ENCODE results near the gene PHACTR3. TPM values are rescaled to one million over a fixed set of nuclear protein-coding genes. Genes with fewer than 3 reads are reported as not detected.

Gene PHACTR3
- total RNA-seq, 5 donors from 2014 or later (not counting 1 experiment from before 2014, with no cell fraction given) = not detected

GRCh38 chr20:59765599-59766177, 161.3 kb downstream of the PHACTR3 start:
- DNase-seq (peak in 1 of 35 experiments; percentile 27), ATAC-seq (replicated peaks in 1 of 4) (no peak)
- Mint-ChIP-seq H3K9me3 (peaks cover 0 to 19% (median 0%) of the 10 kb centered on the region in 3 donors), H3K27ac (no peak overlapping the region), H3K4me1 (no peaks in the 10 kb centered on the region), H3K36me3 (no peaks in the 10 kb centered on the region), H3K4me3 (no peak overlapping the region), H3K27me3 (peaks cover 0 to 3% of the 10 kb centered on the region in 2 donors)
- H3K4me3 ChIP-seq (ENCODE audit: control insufficient read depth in 1 of 2, extremely low read depth in 1 of 2, low read length in 1 of 2) = no peak overlapping the region
- H3K36me3 ChIP-seq (ENCODE audit: control insufficient read depth in 2 of 2, extremely low read depth in 1 of 2, insufficient read depth in 1 of 2, low read length in 1 of 2) = no peaks in the 10 kb centered on the region
- no peak overlapping the region for H3K27ac ChIP-seq (ENCODE audit: low read length)
- H3K9me3 ChIP-seq = no peaks in the 10 kb centered on the region
- CTCF ChIA-PET = no interaction called here
- peaks cover 0 to 18% of the 10 kb centered on the region in 2 experiments for H3K27me3 ChIP-seq (replicated peaks in 1 of 2; ENCODE audit: control insufficient read depth in 2 of 2, extremely low read depth in 1 of 2, insufficient read depth in 2 of 2, low read length in 1 of 2)
- 67% methylated on average over 1 of the region's 4 CpGs for WGBS (ENCODE audit: insufficient coverage)
- POLR2A ChIA-PET = no interaction called here
- H3K4me1 ChIP-seq (ENCODE audit: control insufficient read depth in 1 of 2, extremely low read depth in 1 of 2, insufficient read depth in 2 of 2, low read length in 2 of 2) = no peaks in the 10 kb centered on the region

GRCh38 chr20:59767656-59768055, 163.3 kb downstream of the PHACTR3 start:
- ATAC-seq (replicated peaks in 1 of 4) = no peak
- Histone ChIP-seq H3K4me1 (ENCODE audit: control insufficient read depth in 1 of 2, extremely low read depth in 1 of 2, insufficient read depth in 2 of 2, low read length in 2 of 2) (no peaks in the 10 kb centered on the region), H3K36me3 (ENCODE audit: control insufficient read depth in 2 of 2, extremely low read depth in 1 of 2, insufficient read depth in 1 of 2, low read length in 1 of 2) (no peaks in the 10 kb centered on the region), H3K27me3 (replicated peaks in 1 of 2; ENCODE audit: control insufficient read depth in 2 of 2, extremely low read depth in 1 of 2, insufficient read depth in 2 of 2, low read length in 1 of 2) (peaks cover 0 to 18% of the 10 kb centered on the region in 2 experiments), H3K4me3 (ENCODE audit: control insufficient read depth in 1 of 2, extremely low read depth in 1 of 2, low read length in 1 of 2) (no peak overlapping the region), H3K9me3 (no peaks in the 10 kb centered on the region), H3K27ac (ENCODE audit: low read length) (no peak overlapping the region)
- H3K9me3 Mint-ChIP-seq = peaks cover 0 to 19% (median 0%) of the 10 kb centered on the region in 3 donors
- ChIA-PET CTCF (no interaction called here), POLR2A (no interaction called here)
- no peaks in the 10 kb centered on the region for H3K4me1 Mint-ChIP-seq
- no peak overlapping the region for H3K4me3 Mint-ChIP-seq
- peaks cover 0 to 8% of the 10 kb centered on the region in 2 donors for H3K27me3 Mint-ChIP-seq
- no peaks in the 10 kb centered on the region for H3K36me3 Mint-ChIP-seq
- no peak overlapping the region for H3K27ac Mint-ChIP-seq
- DNase-seq = no peak

GRCh38 chr20:59770270-59770669, 165.9 kb downstream of the PHACTR3 start:
- POLR2A ChIA-PET = no interaction called here
- no peaks in the 10 kb centered on the region for H3K9me3 ChIP-seq
- Mint-ChIP-seq H3K27me3 (peaks cover 0 to 8% of the 10 kb centered on the region in 2 donors), H3K4me1 (no peaks in the 10 kb centered on the region), H3K4me3 (no peak overlapping the region), H3K9me3 (peaks cover 0 to 12% (median 0%) of the 10 kb centered on the region in 3 donors), H3K27ac (no peak overlapping the region), H3K36me3 (no peaks in the 10 kb centered on the region)
- no peak overlapping the region for H3K4me3 ChIP-seq (ENCODE audit: control insufficient read depth in 1 of 2, extremely low read depth in 1 of 2, low read length in 1 of 2)
- no peak for ATAC-seq (replicated peaks in 1 of 4)
- no peak for DNase-seq
- H3K27ac ChIP-seq (ENCODE audit: low read length) = no peak overlapping the region
- CTCF ChIA-PET = no interaction called here
- H3K36me3 ChIP-seq (ENCODE audit: control insufficient read depth in 2 of 2, extremely low read depth in 1 of 2, insufficient read depth in 1 of 2, low read length in 1 of 2) = no peaks in the 10 kb centered on the region
- 86% methylated on average over 2 of the region's 3 CpGs for WGBS (ENCODE audit: insufficient coverage)
- no peaks in the 10 kb centered on the region for H3K4me1 ChIP-seq (ENCODE audit: control insufficient read depth in 1 of 2, extremely low read depth in 1 of 2, insufficient read depth in 2 of 2, low read length in 2 of 2)
- peaks cover 0 to 19% of the 10 kb centered on the region in 2 experiments for H3K27me3 ChIP-seq (replicated peaks in 1 of 2; ENCODE audit: control insufficient read depth in 2 of 2, extremely low read depth in 1 of 2, insufficient read depth in 2 of 2, low read length in 1 of 2)

- no peaks in the 10 kb centered on the region for H3K9me3 ChIP-seq
- 69% methylated on average over 5 of the region's 7 CpGs for WGBS (ENCODE audit: insufficient coverage)
Measured at GRCh38 chr20:59770851-59771250, 166.5 kb downstream of the PHACTR3 start.

GRCh38 chr20:59771506-59772372, 167.4 kb downstream of the PHACTR3 start:
- Histone ChIP-seq H3K36me3 (ENCODE audit: control insufficient read depth in 2 of 2, extremely low read depth in 1 of 2, insufficient read depth in 1 of 2, low read length in 1 of 2) (no peaks in the 10 kb centered on the region), H3K4me3 (ENCODE audit: control insufficient read depth in 1 of 2, extremely low read depth in 1 of 2, low read length in 1 of 2) (no peak overlapping the region), H3K9me3 (no peaks in the 10 kb centered on the region), H3K4me1 (ENCODE audit: control insufficient read depth in 1 of 2, extremely low read depth in 1 of 2, insufficient read depth in 2 of 2, low read length in 2 of 2) (no peaks in the 10 kb centered on the region), H3K27ac (ENCODE audit: low read length) (no peak overlapping the region), H3K27me3 (replicated peaks in 1 of 2; ENCODE audit: control insufficient read depth in 2 of 2, extremely low read depth in 1 of 2, insufficient read depth in 2 of 2, low read length in 1 of 2) (peaks cover 0 to 17% of the 10 kb centered on the region in 2 experiments)
- Mint-ChIP-seq H3K27ac (no peak overlapping the region), H3K27me3 (peaks cover 0 to 5% of the 10 kb centered on the region in 2 donors), H3K36me3 (no peaks in the 10 kb centered on the region), H3K4me1 (no peaks in the 10 kb centered on the region), H3K4me3 (no peak overlapping the region), H3K9me3 (peaks cover 0 to 5% (median 0%) of the 10 kb centered on the region in 3 donors)
- DNase-seq = no peak
- WGBS (ENCODE audit: insufficient coverage) = 56% methylated on average over 8 of the region's 11 CpGs
- ATAC-seq (replicated peaks in 1 of 4) = no peak
- ChIA-PET CTCF (no interaction called here), POLR2A (no interaction called here)

More at GRCh38 chr20:59770851-59771250, 166.5 kb downstream of the PHACTR3 start:
- Mint-ChIP-seq H3K27me3 (peaks cover 0 to 6% of the 10 kb centered on the region in 2 donors), H3K4me1 (no peaks in the 10 kb centered on the region), H3K27ac (no peak overlapping the region), H3K9me3 (peaks cover 0 to 6% (median 0%) of the 10 kb centered on the region in 3 donors), H3K36me3 (no peaks in the 10 kb centered on the region), H3K4me3 (no peak overlapping the region)
- H3K27me3 ChIP-seq (replicated peaks in 1 of 2; ENCODE audit: control insufficient read depth in 2 of 2, extremely low read depth in 1 of 2, insufficient read depth in 2 of 2, low read length in 1 of 2) = peaks cover 0 to 19% of the 10 kb centered on the region in 2 experiments
- no peaks in the 10 kb centered on the region for H3K4me1 ChIP-seq (ENCODE audit: control insufficient read depth in 1 of 2, extremely low read depth in 1 of 2, insufficient read depth in 2 of 2, low read length in 2 of 2)
- ChIA-PET POLR2A (no interaction called here), CTCF (no interaction called here)
- ATAC-seq (replicated peaks in 1 of 4) (no peak), DNase-seq (no peak)
- no peak overlapping the region for H3K27ac ChIP-seq (ENCODE audit: low read length)
- no peaks in the 10 kb centered on the region for H3K36me3 ChIP-seq (ENCODE audit: control insufficient read depth in 2 of 2, extremely low read depth in 1 of 2, insufficient read depth in 1 of 2, low read length in 1 of 2)
- H3K4me3 ChIP-seq (ENCODE audit: control insufficient read depth in 1 of 2, extremely low read depth in 1 of 2, low read length in 1 of 2) = no peak overlapping the region

GRCh38 chr20:59772373-59772705, 168.0 kb downstream of the PHACTR3 start:
- ATAC-seq (replicated peaks in 1 of 4) (no peak), DNase-seq (no peak)
- H3K36me3 Mint-ChIP-seq = no peaks in the 10 kb centered on the region
- H3K27me3 Mint-ChIP-seq = peaks cover 0 to 5% of the 10 kb centered on the region in 2 donors
- H3K4me1 Mint-ChIP-seq = no peaks in the 10 kb centered on the region
- peaks cover 0 to 17% of the 10 kb centered on the region in 2 experiments for H3K27me3 ChIP-seq (replicated peaks in 1 of 2; ENCODE audit: control insufficient read depth in 2 of 2, extremely low read depth in 1 of 2, insufficient read depth in 2 of 2, low read length in 1 of 2)
- no peak overlapping the region for H3K4me3 ChIP-seq (ENCODE audit: control insufficient read depth in 1 of 2, extremely low read depth in 1 of 2, low read length in 1 of 2)
- ChIA-PET CTCF (no interaction called here), POLR2A (no interaction called here)
- WGBS (ENCODE audit: insufficient coverage) = 58% methylated on average over 5 of the region's 6 CpGs
- H3K36me3 ChIP-seq (ENCODE audit: control insufficient read depth in 2 of 2, extremely low read depth in 1 of 2, insufficient read depth in 1 of 2, low read length in 1 of 2) = no peaks in the 10 kb centered on the region
- no peak overlapping the region for H3K4me3 Mint-ChIP-seq
- peaks cover 0 to 2% (median 0%) of the 10 kb centered on the region in 3 donors for H3K9me3 Mint-ChIP-seq
- no peak overlapping the region for H3K27ac ChIP-seq (ENCODE audit: low read length)
- no peaks in the 10 kb centered on the region for H3K4me1 ChIP-seq (ENCODE audit: control insufficient read depth in 1 of 2, extremely low read depth in 1 of 2, insufficient read depth in 2 of 2, low read length in 2 of 2)
- H3K9me3 ChIP-seq = no peaks in the 10 kb centered on the region
- H3K27ac Mint-ChIP-seq = no peak overlapping the region
